ENCODE data around the gene NLGN1.

- TF ChIP-seq CTCF (IDR thresholded peaks at IDR 0.05) = no peak
- TF ChIP-seq POLR2A (IDR thresholded peaks at IDR 0.05) = no peak
Measured at GRCh38 chr3:174266476-174266875, 868.9 kb downstream of the NLGN1 start.

Data from heart left ventricle (tissue), 13 donors.